ENCODE measurements around the gene CNOT3.

The CNOT3 gene

GRCh38 chr19:54104998-54105715, 32.4 kb upstream of the CNOT3 start:
- 93% methylated on average over 11 of the region's 11 CpGs for WGBS
- Histone ChIP-seq H3K27ac (ENCODE audit: low read depth, low read length) (no peak overlapping the region), H3K9me3 (ENCODE audit: insufficient read depth, low read depth, low read length) (no peaks in the 10 kb centered on the region), H3K4me3 (ENCODE audit: low read length) (no peak overlapping the region), H3K27me3 (ENCODE audit: insufficient read depth, low read length) (no peaks in the 10 kb centered on the region), H3K9ac (ENCODE audit: low read depth, low read length) (no peak overlapping the region), H3K36me3 (ENCODE audit: insufficient read depth, low read length) (peaks cover 55% of the 10 kb centered on the region), H3K4me1 (ENCODE audit: insufficient read depth, low read length) (no peaks in the 10 kb centered on the region)

GRCh38 chr19:54105796-54106195, 31.8 kb upstream of the CNOT3 start:
- 90% methylated on average over 10 of the region's 10 CpGs for WGBS
- H3K9me3 ChIP-seq (ENCODE audit: insufficient read depth, low read depth, low read length) = no peaks in the 10 kb centered on the region
- no peak overlapping the region for H3K4me3 ChIP-seq (ENCODE audit: low read length)
- peaks cover 62% of the 10 kb centered on the region for H3K36me3 ChIP-seq (ENCODE audit: insufficient read depth, low read length)
- no peaks in the 10 kb centered on the region for H3K27me3 ChIP-seq (ENCODE audit: insufficient read depth, low read length)
- no peak overlapping the region for H3K27ac ChIP-seq (ENCODE audit: low read depth, low read length)
- H3K9ac ChIP-seq (ENCODE audit: low read depth, low read length) = no peak overlapping the region
- H3K4me1 ChIP-seq (ENCODE audit: insufficient read depth, low read length) = no peaks in the 10 kb centered on the region

- H3K36me3 ChIP-seq (ENCODE audit: insufficient read depth, low read length) = peaks cover 66% of the 10 kb centered on the region
Observed at GRCh38 chr19:54106716-54107115, 30.8 kb upstream of the CNOT3 start.

GRCh38 chr19:54107876-54108490, 29.6 kb upstream of the CNOT3 start:
- Histone ChIP-seq H3K36me3 (ENCODE audit: insufficient read depth, low read length) (peaks cover 66% of the 10 kb centered on the region), H3K27ac (ENCODE audit: low read depth, low read length) (no peak overlapping the region), H3K9ac (ENCODE audit: low read depth, low read length) (no peak overlapping the region), H3K9me3 (ENCODE audit: insufficient read depth, low read depth, low read length) (no peaks in the 10 kb centered on the region), H3K4me1 (ENCODE audit: insufficient read depth, low read length) (no peaks in the 10 kb centered on the region), H3K4me3 (ENCODE audit: low read length) (no peak overlapping the region), H3K27me3 (ENCODE audit: insufficient read depth, low read length) (no peaks in the 10 kb centered on the region)
- 89% methylated on average over 20 of the region's 21 CpGs for WGBS

More at GRCh38 chr19:54106716-54107115, 30.8 kb upstream of the CNOT3 start:
- H3K9ac ChIP-seq (ENCODE audit: low read depth, low read length) = no peak overlapping the region
- no peaks in the 10 kb centered on the region for H3K9me3 ChIP-seq (ENCODE audit: insufficient read depth, low read depth, low read length)
- no peak overlapping the region for H3K27ac ChIP-seq (ENCODE audit: low read depth, low read length)
- WGBS = 95% methylated on average over 15 of the region's 15 CpGs
- H3K27me3 ChIP-seq (ENCODE audit: insufficient read depth, low read length) = no peaks in the 10 kb centered on the region
- H3K4me1 ChIP-seq (ENCODE audit: insufficient read depth, low read length) = no peaks in the 10 kb centered on the region
- H3K4me3 ChIP-seq (ENCODE audit: low read length) = no peak overlapping the region

GRCh38 chr19:54108496-54108895, 29.1 kb upstream of the CNOT3 start:
- Histone ChIP-seq H3K4me3 (ENCODE audit: low read length) (no peak overlapping the region), H3K27me3 (ENCODE audit: insufficient read depth, low read length) (no peaks in the 10 kb centered on the region), H3K9me3 (ENCODE audit: insufficient read depth, low read depth, low read length) (no peaks in the 10 kb centered on the region), H3K4me1 (ENCODE audit: insufficient read depth, low read length) (no peaks in the 10 kb centered on the region), H3K27ac (ENCODE audit: low read depth, low read length) (no peak overlapping the region), H3K36me3 (ENCODE audit: insufficient read depth, low read length) (peaks cover 71% of the 10 kb centered on the region), H3K9ac (ENCODE audit: low read depth, low read length) (no peak overlapping the region)
- 96% methylated on average over 6 of the region's 7 CpGs for WGBS

- Histone ChIP-seq H3K4me3 (ENCODE audit: low read length) (no peak overlapping the region), H3K9me3 (ENCODE audit: insufficient read depth, low read depth, low read length) (no peaks in the 10 kb centered on the region), H3K27me3 (ENCODE audit: insufficient read depth, low read length) (no peaks in the 10 kb centered on the region), H3K27ac (ENCODE audit: low read depth, low read length) (no peak overlapping the region), H3K4me1 (ENCODE audit: insufficient read depth, low read length) (no peaks in the 10 kb centered on the region), H3K9ac (ENCODE audit: low read depth, low read length) (no peak overlapping the region), H3K36me3 (ENCODE audit: insufficient read depth, low read length) (peaks cover 73% of the 10 kb centered on the region)
- 90% methylated on average over 6 of the region's 6 CpGs for WGBS
Observed at GRCh38 chr19:54109651-54110050, 27.9 kb upstream of the CNOT3 start.

- Histone ChIP-seq H3K4me1 (ENCODE audit: insufficient read depth, low read length) (no peaks in the 10 kb centered on the region), H3K27ac (ENCODE audit: low read depth, low read length) (peak overlapping the region; percentile 53), H3K9me3 (ENCODE audit: insufficient read depth, low read depth, low read length) (no peaks in the 10 kb centered on the region), H3K9ac (ENCODE audit: low read depth, low read length) (peak overlapping the region; percentile 76), H3K4me3 (ENCODE audit: low read length) (peak overlapping the region; percentile 64), H3K36me3 (ENCODE audit: insufficient read depth, low read length) (peaks cover 44% of the 10 kb centered on the region), H3K27me3 (ENCODE audit: insufficient read depth, low read length) (no peaks in the 10 kb centered on the region)
- 22% methylated on average over 28 of the region's 28 CpGs for WGBS
Observed at GRCh38 chr19:54114340-54115108, 23.0 kb upstream of the CNOT3 start.

GRCh38 chr19:54115109-54116063, 22.2 kb upstream of the CNOT3 start, which contains the start of the genes PRPF31 and TFPT:
Gene PRPF31, plus strand, starts transcription at chr19:54115754. Its CDS starts 2,525 bp downstream, at chr19:54118279.
Gene TFPT, minus strand, starts transcription at chr19:54115657. Its CDS starts 388 bp downstream, at chr19:54115269.
- no peaks in the 10 kb centered on the region for H3K9me3 ChIP-seq (ENCODE audit: insufficient read depth, low read depth, low read length)
- H3K4me3 ChIP-seq (ENCODE audit: low read length) = peak within 1 kb of the TSS; percentile 64
- no peaks in the 10 kb centered on the region for H3K27me3 ChIP-seq (ENCODE audit: insufficient read depth, low read length)
- H3K9ac ChIP-seq (ENCODE audit: low read depth, low read length) = peak within 1 kb of the TSS; percentile 76
- WGBS = under 1% methylated on average over 60 of the region's 60 CpGs
- H3K36me3 ChIP-seq (ENCODE audit: insufficient read depth, low read length) = peaks cover 44% of the 10 kb centered on the region
- H3K4me1 ChIP-seq (ENCODE audit: insufficient read depth, low read length) = no peaks in the 10 kb centered on the region
- peak within 1 kb of the TSS; percentile 53 for H3K27ac ChIP-seq (ENCODE audit: low read depth, low read length)

- Histone ChIP-seq H3K4me3 (ENCODE audit: low read length) (no peak overlapping the region), H3K27me3 (ENCODE audit: insufficient read depth, low read length) (no peaks in the 10 kb centered on the region), H3K27ac (ENCODE audit: low read depth, low read length) (no peak overlapping the region), H3K36me3 (ENCODE audit: insufficient read depth, low read length) (peaks cover 80% of the 10 kb centered on the region), H3K9ac (ENCODE audit: low read depth, low read length) (no peak overlapping the region), H3K4me1 (ENCODE audit: insufficient read depth, low read length) (no peaks in the 10 kb centered on the region), H3K9me3 (ENCODE audit: insufficient read depth, low read depth, low read length) (no peaks in the 10 kb centered on the region)
- WGBS = 95% methylated on average over 10 of the region's 10 CpGs
Observed at GRCh38 chr19:54121259-54121658, 16.3 kb upstream of the CNOT3 start.

- Histone ChIP-seq H3K9ac (ENCODE audit: low read depth, low read length) (no peak overlapping the region), H3K4me3 (ENCODE audit: low read length) (no peak overlapping the region), H3K9me3 (ENCODE audit: insufficient read depth, low read depth, low read length) (no peaks in the 10 kb centered on the region), H3K4me1 (ENCODE audit: insufficient read depth, low read length) (no peaks in the 10 kb centered on the region), H3K36me3 (ENCODE audit: insufficient read depth, low read length) (peaks cover 92% of the 10 kb centered on the region), H3K27me3 (ENCODE audit: insufficient read depth, low read length) (no peaks in the 10 kb centered on the region), H3K27ac (ENCODE audit: low read depth, low read length) (no peak overlapping the region)
- 95% methylated on average over 17 of the region's 17 CpGs for WGBS
Observed at GRCh38 chr19:54123682-54124081, 13.9 kb upstream of the CNOT3 start.
